Cardiac fibroblast (primary cell): ENCODE results near the gene TLE2.

ENCODE experiments used
- DNase-seq, 2 donors: peaks; one replicate each; pipeline versions ENCODE4 v3.0.0 to v3.0.0-alpha.2; 2010; ENCODE audit warnings: low read depth in 2 of 2
- H3K4me3 ChIP-seq, 2 donors: replicated peaks in 1 of 2; 1 replicate in 1 of 2; 2 replicates in 1 of 2; pipeline ENCODE4 v1.5.1; 2011; ENCODE audit warnings: low read depth in 2 of 2, low read length in 2 of 2, mild to moderate bottlenecking in 2 of 2, moderate library complexity in 1 of 2
- CTCF ChIP-seq: IDR thresholded peaks from one replicate; pipeline ENCODE4 v1.5.1; 2011; ENCODE audit warnings: low read depth, mild to moderate bottlenecking, low read length, inconsistent platforms

Gene TLE2

GRCh38 chr19:3010871-3011270 lies 18.2 kb downstream of the TLE2 start:
- H3K4me3 ChIP-seq = no peak overlapping the region
- DNase-seq = no peak
- no peak for TF ChIP-seq CTCF

- no peak for DNase-seq
- no peak overlapping the region for H3K4me3 ChIP-seq
- TF ChIP-seq CTCF = no peak
Observed at GRCh38 chr19:3008994-3009393, 20.1 kb downstream of the TLE2 start.

- DNase-seq = no peak
- TF ChIP-seq CTCF = no peak
- H3K4me3 ChIP-seq = no peak overlapping the region
Observed at GRCh38 chr19:3007975-3008374, 21.1 kb downstream of the TLE2 start.

GRCh38 chr19:3006075-3006767 lies 22.9 kb downstream of the TLE2 start:
- H3K4me3 ChIP-seq = no peak overlapping the region
- no peak for DNase-seq
- no peak for TF ChIP-seq CTCF

GRCh38 chr19:3005345-3005744 lies 23.7 kb downstream of the TLE2 start:
- DNase-seq = no peak
- TF ChIP-seq CTCF = no peak
- H3K4me3 ChIP-seq = no peak overlapping the region

- H3K4me3 ChIP-seq = no peak overlapping the region
- no peak for DNase-seq
- TF ChIP-seq CTCF = no peak
Observed at GRCh38 chr19:3004522-3004921, 24.6 kb downstream of the TLE2 start.

- DNase-seq = no peak
- TF ChIP-seq CTCF = no peak
- H3K4me3 ChIP-seq = no peak overlapping the region
Observed at GRCh38 chr19:3003046-3003445, 26.0 kb downstream of the TLE2 start.
